GM19043 (cell line): ENCODE measurements around the gene RAPGEF1.

ENCODE experiments used
- ATAC-seq: cut with Tn5 transposase; IDR thresholded peaks from one replicate; pipeline ENCODE4 v1.9.1; 2021; ENCODE audit warnings: low read depth; ENCODE audit not compliant: unreplicated experiment

The RAPGEF1 gene

DNA sequence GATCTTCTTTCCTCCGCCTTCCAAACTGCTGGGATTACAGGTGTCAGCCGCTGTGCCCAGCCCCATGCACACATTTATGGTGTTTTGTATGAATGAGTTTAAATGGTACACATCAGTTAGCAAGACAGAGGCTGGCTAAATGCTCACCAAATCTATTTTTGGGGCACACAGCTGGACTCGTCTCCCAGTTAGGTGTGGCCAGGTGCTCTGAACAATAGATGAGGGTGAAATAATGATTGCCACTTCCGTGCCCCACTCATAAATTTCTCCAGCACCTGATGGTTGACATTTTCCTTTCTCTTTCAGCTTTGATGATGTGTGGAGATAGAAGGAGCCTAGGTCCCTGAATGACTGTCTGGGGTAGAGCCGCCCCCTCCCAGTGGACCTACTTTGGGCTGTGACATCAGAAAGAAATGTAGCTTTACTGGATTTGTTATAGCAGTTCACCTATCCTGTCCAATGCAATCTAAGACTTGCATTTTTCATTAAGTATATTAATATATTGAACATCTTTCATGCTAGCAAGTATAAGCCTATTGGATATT lies 8.6 kb upstream of the RAPGEF1 start:
- ATAC-seq = no peak

DNA sequence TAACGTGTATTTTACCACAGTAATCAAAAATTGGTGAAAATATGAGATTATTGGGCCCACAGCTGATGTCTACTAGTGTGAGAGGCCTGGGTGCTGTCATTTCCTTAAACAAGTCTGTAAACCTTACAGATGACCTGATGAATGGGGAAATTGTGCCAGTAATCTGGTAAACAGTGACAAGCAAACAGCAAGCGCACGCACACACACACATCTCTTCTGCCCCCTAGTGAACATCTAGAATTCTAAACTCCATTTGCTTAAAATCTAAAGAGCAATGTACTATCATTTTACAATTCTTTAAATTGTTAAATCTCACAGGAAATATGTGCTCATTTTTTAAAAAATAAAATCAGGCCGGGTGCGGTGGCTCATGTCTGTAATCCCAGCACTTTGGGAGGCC lies 7.5 kb upstream of the RAPGEF1 start:
- ATAC-seq = no peak

DNA sequence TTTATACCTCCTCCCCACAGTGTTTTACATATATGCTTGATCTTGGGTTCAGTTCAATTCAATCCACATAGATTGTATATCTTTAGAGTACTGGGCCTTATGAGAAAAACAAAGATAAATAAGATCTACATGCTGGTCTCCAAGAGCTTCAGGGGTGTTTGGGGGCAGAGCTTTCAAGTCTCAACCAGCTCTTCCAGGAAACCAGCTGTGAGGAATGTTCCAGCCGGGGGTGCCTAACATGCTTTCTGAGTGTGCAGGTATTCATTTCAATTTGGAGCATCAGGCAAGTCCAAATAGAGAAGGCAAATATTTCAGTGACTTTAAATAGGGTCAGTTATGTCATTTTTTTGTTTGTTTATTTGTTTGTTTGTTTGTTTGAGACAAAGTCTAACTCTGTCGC lies 5.7 kb upstream of the RAPGEF1 start:
- no peak for ATAC-seq

DNA sequence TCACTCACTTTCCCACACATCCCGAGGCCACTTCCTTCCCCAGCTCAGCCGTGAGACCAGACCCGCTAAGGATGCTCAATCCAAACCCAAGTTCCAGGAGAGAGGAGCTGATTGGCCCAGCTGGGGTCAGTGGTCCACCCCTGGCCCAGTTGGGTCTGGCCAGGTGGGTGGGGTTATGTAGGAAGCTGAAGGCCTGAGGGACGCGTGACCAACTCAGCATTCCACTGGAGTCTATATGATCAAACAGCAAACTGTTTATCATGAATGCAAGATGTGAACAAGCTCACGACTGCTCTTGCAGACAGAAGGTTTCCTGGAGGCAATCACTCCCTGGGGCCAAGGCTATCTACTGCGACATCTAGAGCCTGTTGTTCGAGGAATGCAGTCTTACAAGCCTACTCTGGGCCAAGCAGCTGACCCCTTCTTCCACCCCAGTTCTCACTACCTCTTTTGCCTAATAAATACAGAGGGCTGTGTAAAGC lies 4.9 kb upstream of the RAPGEF1 start:
- no peak for ATAC-seq

DNA sequence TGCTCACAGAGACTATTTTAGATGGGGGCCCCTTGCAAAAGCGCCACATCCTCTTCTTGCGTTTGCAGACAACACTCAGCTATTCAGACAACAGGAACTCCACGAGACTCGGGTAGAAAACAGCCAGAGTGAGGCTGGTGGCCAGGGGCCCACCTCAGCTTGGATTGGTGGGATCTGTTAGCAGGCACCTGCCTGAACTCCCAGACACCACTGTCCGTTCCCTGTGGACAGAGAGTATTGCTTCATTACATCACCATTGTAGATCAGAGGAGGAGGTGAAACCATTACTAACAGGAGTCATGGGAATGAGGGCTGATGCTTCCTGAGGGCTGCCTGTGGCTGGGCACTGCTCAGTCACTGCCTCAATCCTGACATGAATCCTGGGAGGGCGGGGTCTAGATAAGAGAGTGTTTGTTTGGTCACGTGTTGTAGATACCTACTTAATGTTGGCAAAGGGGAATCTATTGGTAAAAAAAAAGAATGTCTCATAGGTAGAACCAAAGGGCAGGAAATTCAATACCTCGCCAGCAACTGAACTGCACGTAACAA lies 4.4 kb upstream of the RAPGEF1 start:
- no peak for ATAC-seq

DNA sequence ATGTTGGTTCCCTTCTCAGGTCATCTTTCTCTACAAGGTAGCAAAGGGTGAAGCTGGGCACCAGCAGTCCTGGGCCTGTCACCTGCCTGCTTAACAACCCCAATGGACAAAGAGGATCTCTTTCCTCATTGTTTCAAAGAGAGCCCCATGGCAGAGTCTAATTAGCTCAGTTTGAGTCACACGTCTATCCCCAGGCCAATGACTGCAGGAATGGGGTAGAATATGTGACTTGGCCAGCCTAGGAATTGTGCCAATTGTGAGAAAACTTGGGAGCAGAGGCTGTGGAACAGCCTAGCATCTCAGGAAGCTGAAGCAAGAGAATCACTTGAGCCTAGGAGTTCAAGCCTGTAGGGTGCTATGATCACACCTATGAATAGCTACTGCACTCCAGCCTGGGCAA lies 3.6 kb upstream of the RAPGEF1 start:
- no peak for ATAC-seq

DNA sequence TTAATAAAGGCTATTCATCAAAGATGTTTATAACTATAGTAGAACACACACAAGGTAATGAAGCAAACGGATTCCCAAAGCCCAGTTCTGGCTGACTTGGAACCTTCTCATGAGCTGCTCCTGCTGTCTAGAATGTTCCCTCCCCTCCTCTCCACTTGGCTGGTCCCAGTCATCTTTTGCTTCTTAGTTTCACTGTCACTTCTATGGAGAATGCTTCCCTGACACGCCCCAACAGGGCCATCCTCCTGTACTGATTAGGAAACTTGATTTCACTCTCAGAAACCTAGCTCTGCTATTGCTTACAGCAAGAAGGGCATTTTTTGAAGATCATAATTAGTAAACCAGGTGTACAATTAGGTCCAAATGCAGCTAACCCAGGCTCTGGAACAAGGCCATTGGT lies 3.2 kb upstream of the RAPGEF1 start:
- no peak for ATAC-seq

DNA sequence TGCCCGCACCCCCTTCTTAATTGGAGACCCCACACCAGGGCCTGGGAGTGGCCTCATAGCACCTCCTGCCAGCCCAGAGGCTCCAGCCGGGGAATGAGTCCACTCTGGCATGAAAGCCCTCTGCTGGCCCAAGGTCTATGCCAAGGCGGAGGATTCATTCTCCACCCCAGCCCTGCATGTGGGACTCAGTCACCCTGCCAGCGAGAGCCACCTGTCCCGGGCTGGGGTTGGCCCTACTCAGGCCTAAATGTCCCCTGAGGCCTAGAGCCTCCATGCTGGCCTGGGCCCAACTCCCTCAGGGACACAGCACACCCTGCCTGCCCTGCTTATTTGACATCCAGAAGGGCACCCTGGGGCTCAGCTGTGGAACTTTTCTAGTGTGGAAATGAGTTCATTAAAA lies 1.0 kb upstream of the RAPGEF1 start:
- no peak for ATAC-seq

DNA sequence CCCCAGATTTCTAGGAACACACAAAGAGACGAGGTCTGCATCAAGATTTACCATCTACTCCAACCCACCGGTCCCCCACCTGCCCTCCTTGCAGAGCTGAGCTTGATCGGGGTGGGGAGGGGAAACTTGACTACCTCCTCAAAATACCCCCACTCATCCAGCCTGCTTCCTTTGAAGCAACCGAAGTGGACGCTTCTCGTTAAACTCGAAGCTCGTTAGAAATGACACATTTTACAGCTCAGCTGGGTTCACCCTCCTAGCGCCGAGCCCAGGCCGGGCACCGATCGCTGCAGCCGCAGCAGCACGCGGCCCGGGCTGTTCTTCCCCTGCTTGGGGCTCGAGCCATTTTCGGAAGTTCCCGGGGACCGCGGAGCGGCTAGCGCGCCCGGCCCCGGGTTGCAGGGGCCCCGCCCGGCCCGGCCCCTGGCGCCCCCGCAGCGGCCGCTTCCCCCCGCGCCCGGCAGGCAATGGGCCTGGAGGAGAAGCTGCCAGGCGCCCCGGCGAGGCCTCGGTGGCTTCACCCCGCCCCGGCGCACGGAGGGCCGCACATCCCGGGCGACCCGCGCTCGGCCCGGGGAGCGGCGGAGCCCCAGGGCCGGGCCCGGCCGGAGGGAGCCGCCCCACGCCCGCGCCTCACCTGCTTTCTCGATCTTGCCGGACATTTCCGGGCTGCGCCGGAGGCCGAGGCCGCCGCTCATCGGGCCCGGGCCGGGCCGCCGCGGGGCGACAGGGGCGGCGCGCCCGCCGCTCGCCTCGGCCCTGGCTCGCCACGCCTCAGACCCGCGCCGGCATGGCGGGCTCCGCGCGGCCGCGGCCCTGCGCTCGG lies 530 bp downstream of the RAPGEF1 start:
- ATAC-seq = no peak

DNA sequence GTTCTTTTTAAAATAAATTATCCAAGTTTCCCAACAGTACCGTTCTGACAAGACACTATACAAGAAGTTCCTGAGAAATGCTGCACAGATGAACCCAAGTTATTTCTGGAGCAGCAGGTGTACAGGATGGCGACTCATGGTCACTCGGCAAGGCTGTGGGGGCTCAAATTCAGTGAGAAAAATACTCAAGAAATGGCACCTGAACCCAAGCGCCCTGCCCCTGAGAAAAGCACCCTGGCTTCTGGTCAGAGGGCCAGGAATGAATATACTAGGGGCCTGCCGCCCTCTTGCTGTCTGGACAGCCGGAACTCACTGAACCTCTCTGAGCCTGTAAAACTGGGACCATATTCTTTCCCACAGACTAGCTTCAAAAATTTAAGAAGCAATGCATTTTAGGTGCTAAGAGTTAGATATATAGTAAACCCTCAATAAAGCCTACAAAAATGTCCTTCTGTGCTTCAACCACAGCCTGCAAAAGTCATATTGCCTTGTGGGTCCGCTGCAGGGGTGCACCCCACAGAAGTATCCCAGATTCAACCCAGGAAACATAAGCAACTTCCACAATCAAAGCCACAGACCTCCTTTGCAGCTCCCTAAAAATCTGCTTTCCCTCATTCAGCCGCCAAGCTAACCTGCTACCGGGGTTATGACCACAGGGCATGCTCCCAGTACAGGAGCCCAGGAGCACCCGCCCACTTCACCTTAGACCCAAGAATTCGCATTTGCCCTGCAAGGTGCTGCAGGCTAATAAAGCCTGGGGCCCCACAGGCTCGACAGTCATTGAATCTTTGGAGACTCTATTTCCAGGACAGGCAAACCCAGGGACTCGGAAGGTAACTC lies 1.4 kb downstream of the RAPGEF1 start:
- no peak for ATAC-seq

DNA sequence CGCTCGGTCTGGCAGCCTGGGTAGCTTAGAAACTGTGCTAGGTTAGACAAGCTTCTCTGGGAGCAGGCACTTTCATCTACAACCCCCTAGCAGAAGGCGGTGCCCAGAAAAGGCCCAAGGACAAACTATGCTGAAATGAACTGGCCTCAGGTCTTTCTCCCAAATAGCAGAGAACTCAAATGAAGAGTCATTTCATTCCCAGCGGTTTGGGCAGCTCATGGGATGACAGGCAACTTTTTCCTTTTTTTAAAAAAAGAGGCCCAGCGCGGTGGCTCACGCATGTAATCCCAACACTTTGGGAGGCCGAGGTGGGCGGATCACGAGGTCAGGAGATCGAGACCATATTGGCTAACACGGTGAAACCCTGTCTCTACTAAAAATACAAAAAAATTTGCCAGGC lies 2.5 kb downstream of the RAPGEF1 start:
- no peak for ATAC-seq

DNA sequence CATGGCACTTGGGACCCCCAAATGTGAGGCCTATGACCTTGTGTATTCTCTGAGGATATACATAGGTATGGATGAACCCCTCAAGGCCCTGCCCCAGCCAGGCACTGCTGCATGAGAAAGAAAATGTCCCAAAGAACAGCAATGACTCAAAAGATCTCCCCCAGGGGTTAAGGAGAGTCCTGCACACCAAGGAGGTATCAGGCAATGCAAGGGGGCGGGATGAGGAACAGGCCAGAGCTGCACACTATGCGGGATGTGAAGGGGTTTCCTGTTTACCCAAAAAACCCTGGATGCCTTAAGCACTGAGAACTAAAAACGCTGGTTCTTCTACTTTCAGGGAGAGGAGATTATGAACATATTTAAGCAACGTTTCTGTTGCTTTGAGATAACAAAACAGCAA lies 3.4 kb downstream of the RAPGEF1 start:
- ATAC-seq = no peak

DNA sequence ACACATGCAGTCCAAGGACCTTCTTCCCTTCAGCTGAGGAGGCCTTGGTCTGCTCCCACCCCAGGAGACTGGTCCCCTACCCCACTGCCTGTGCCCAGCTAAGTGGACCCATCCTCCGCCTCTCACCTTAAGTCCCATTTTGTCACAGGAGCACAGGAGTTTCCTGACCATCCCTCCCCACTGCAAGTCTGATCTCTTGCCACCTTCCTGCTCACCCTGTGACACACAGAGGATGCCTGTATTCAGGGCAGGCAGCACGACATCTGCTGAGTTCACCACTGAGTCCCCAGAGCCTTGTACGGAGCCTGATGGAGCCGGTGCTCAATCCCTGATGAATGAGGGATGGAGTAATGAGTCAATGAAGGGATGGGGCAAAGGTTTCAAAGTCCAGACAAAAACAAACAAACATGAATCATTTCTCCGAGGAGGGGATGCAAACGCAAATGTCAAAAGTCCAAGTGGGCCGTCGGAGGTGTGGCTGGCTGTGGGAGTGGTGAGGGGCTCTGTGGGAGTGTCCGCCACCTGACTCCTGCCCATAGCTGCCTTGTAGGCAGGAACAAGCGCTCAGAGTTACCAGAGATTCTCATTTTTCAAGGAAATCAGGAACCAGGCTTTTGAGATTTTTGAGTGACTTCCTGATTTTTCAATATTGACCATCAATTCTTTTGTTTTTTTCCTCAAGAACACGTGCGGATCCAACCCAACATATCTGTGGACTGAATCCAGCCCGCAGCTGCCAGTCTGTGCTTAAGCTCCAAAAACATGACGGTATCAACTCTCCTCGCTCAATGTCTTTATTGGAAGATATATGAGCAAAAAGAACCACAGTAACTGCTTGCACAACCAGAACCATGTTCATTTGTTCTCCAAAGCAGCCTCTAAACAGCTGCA lies 4.4 kb downstream of the RAPGEF1 start:
- no peak for ATAC-seq

DNA sequence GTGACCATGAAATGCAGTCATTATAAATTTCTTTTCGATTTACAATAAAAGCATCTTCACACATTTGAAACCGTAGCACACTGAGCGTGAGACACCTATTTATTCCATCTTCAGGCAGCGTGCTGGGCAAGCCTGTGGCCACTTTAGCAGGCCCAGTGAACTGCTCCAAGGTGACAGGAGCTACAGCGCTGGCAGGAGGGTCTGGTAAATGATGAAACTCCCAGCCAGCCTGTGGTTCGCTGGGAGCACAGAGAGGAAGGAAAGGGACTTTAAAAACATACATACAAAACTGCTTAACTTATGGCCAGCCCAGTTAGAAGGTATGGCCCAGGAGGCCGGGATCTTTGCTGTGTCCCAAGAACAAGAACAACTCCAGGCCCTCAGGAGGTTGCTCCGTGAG lies 5.1 kb downstream of the RAPGEF1 start:
- ATAC-seq = no peak

DNA sequence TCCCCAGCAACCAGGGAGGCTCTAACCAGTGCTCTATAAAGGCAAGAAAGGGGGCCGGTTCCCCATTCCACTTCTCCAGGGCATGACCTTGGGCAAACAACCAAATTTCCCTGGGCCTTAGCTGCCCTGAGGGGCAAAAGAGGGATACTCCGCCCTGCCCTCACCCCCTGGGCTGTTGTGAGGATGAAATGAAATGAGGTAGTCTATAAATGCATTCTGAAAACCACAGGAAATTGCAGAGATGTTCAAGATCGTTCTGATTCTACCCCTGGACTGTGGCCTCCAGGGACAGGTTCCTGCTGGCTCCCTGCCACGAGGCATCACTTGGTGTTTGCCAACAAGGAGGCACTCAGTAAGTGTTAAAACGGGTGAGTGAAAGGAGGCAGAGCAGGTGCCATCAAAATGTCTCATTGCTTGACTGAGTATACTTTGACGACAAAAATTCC lies 5.7 kb downstream of the RAPGEF1 start:
- ATAC-seq = no peak

DNA sequence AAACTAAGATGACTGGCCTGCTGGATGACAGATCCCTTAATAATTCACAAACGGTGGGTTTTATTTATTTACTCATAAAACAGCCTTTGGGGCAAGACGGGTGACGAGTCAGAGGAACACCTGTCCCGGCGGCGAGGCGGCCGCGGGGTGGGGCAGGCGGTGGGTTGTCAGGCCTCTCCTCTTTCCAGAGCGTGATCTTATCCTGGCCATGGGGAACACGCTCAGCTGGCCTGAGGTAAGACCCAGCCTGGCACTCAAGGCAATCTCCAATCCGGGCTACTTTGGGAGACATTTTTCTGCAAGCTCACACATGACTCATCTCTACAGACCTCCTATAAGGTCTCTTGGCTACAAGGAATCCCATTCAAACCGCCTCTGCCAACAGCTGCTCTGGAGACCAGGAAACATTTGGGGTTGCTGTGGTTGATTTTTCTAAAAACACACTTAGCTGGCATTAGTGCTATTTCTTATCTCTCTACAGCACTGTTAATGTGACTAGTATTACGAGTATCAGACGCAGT lies 6.3 kb downstream of the RAPGEF1 start:
- ATAC-seq = no peak

DNA sequence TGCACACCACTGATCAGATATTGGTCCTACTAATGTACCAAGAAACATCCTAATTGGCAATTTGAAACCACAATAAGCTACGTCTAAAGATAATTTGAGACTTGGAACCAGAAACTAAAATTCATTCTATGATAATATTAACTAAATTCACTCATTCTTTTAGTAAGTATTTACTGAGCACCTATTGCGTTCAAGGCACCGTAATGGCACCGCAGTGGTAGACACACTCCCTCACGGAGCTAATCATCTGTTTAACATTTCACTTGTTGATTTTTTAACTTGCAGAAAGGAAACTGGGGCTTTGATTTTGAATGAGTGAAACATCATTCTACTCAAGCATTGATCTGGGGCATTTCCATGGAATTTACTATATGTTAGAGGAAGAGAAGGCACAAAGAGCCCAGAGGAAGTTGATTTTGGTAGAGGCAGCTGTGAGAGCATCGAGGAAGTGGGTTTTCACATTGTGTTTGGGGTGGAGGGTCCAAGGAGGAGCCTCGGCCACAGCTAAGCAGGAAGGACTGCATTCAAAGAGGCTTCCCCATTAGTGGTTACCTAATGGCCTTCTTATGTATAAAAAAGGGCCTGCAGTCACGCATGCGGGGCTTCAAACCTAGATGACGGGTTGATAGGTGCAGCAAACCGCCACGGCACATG lies 7.1 kb downstream of the RAPGEF1 start:
- ATAC-seq = no peak

DNA sequence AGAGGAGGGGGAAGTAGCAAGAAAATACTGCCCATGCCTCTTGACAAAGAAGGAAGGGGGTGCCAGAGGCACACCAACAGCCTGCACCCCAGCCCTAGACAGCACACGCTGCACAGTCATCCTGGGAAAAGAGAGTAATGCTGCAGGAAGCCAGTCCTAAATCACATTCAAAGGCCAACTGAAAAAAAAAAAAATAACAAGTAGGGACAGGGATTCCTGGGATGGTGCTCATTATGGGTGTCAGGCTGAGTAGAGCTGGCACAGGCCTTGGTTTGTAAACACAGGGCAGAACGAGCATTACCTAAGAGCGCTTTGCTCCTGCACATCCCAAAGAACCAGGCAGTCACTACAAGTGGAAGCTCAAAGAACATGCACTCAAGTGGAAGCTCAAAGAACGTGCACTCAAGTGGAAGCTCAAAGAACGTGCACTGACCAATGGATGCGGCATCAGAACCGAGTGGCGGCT lies 7.8 kb downstream of the RAPGEF1 start:
- ATAC-seq = no peak

DNA sequence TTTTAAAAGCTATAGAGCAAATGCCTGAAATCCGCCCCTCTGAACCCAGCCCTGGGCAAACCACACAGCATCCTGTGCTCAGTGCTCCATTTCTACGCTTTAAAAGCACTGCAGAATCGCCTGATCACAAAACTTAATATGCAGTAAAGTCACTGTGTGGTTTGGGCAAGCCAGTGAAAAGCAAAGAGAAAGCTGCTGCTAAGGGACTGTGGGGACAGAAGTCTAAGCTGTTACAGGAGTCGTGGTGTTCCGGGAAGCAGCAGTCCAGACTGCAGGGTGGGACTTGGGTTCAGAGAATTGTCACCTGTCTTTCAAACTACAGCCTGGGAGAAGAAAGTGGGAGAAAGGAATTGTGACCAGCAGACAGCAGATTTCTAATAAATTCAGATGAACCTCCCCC lies 8.2 kb downstream of the RAPGEF1 start:
- ATAC-seq = no peak
